Measurements from ENCODE around the gene LZTS3. TPM values are rescaled to one million over a fixed set of nuclear protein-coding genes. Genes with fewer than 3 reads are reported as not detected.
A peak's percentile ranks its signal among the peaks of the same experiment; 100 is the strongest.

Gene LZTS3
- total and polyA plus RNA-seq, 2 of the 13 experiments (the other 11 are each of a cell fraction or from before 2014, with no cell fraction given), result 10.1 to 31.3 TPM

DNA sequence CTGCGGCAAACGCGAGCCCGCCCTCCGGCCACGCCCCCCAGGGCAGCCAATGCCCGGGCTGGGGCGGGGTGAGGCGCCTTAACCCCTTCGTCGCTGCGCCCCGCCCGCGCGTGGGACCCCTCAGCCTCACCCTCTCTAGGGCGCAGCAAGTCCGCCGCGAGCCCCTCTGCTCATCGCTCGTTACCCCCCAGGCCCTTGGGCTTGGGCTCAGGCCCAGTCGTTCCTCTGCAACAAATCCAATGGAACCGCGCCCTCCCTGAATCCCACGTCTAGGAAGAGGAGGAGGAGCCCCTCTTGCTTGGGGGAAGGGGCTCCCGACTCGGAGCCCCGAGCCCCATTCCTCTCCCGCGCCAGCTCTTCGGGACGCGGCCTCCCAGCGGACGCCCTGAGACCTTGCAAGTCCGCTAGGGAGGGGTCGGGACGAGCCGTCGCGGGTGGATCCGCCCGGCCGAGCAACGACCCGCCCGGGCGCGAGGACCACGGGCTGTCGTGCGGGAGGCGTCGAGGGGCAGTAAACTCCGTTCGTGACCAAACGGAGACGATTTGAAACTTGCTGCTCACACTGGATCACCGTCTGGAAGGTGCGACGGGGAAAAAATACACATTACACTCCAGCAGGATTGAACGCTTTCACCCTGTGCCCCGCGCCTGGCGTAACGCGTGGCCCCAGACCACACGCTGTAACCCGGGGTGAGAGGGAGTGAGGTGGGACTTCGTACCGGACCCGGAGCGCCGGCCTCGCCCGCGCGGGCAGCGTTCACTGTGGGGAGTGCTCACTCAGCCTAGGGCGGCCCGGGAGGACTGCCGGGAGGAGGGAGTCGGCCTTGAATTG is 477 bp upstream of the LZTS3 start (continued):
- TF ChIP-seq, protein P1, sequence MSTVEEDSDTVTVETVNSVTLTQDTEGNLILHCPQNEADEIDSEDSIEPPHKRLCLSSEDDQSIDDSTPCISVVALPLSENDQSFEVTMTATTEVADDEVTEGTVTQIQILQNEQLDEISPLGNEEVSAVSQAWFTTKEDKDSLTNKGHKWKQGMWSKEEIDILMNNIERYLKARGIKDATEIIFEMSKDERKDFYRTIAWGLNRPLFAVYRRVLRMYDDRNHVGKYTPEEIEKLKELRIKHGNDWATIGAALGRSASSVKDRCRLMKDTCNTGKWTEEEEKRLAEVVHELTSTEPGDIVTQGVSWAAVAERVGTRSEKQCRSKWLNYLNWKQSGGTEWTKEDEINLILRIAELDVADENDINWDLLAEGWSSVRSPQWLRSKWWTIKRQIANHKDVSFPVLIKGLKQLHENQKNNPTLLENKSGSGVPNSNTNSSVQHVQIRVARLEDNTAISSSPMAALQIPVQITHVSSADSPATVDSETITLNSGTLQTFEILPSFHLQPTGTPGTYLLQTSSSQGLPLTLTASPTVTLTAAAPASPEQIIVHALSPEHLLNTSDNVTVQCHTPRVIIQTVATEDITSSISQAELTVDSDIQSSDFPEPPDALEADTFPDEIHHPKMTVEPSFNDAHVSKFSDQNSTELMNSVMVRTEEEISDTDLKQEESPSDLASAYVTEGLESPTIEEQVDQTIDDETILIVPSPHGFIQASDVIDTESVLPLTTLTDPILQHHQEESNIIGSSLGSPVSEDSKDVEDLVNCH (CRISPR knock-in tag; IDR thresholded peaks at IDR 0.05), result 0 out of 2 replicates have a peak, but pooled peaks have one; percentile 20
- TF ChIP-seq PITX1 (CRISPR knock-in tag; IDR thresholded peaks at IDR 0.05), result peak; percentile 81; the same call in 1 of the 2 replicates
- TF ChIP-seq ZNF556 (CRISPR knock-in tag; IDR thresholded peaks at IDR 0.05; ENCODE audit: borderline replicate concordance), result peak; percentile 94
- peak; percentile 79; the same call in 1 of the 2 replicates for TF ChIP-seq ZSCAN12 (CRISPR knock-in tag; IDR thresholded peaks at IDR 0.05)
- TF ChIP-seq RBM39 (IDR thresholded peaks at IDR 0.05; ENCODE audit: low read depth, low read length, poor library complexity, severe bottlenecking), result peak; percentile 94
- no peak for TF ChIP-seq SNRNP70 (IDR thresholded peaks at IDR 0.05; ENCODE audit: low read depth, low read length)
- TF ChIP-seq HCFC1 (IDR thresholded peaks at IDR 0.05; ENCODE audit: low read depth, low read length), result no peak
- no peak; the same call in 1 of the 2 replicates for TF ChIP-seq HDAC6 (IDR thresholded peaks at IDR 0.05; ENCODE audit: low read depth, low read length)
- peak; percentile 92; the same call in 1 of the 2 replicates for TF ChIP-seq ZNF782 (CRISPR knock-in tag; IDR thresholded peaks at IDR 0.05; ENCODE audit: borderline replicate concordance)
- TF ChIP-seq, protein P2, sequence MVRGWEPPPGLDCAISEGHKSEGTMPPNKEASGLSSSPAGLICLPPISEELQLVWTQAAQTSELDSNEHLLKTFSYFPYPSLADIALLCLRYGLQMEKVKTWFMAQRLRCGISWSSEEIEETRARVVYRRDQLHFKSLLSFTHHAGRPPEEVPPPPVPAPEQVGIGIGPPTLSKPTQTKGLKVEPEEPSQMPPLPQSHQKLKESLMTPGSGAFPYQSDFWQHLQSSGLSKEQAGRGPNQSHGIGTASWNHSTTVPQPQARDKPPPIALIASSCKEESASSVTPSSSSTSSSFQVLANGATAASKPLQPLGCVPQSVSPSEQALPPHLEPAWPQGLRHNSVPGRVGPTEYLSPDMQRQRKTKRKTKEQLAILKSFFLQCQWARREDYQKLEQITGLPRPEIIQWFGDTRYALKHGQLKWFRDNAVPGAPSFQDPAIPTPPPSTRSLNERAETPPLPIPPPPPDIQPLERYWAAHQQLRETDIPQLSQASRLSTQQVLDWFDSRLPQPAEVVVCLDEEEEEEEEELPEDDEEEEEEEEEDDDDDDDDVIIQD (CRISPR knock-in tag; IDR thresholded peaks at IDR 0.05; ENCODE audit: low read depth), result peak; percentile 40
- TF ChIP-seq EED (CRISPR knock-in tag; IDR thresholded peaks at IDR 0.05), result peak; percentile 98
- TF ChIP-seq CCDC6 (CRISPR knock-in tag; IDR thresholded peaks at IDR 0.05), result peak; percentile 92; the same call in 1 of the 2 replicates
- TF ChIP-seq KDM5A (IDR thresholded peaks at IDR 0.05; ENCODE audit: borderline replicate concordance, low read length), result peak; percentile 83
- TF ChIP-seq ZNF383 (CRISPR knock-in tag; IDR thresholded peaks at IDR 0.05; ENCODE audit: borderline replicate concordance), result no peak
- TF ChIP-seq, protein P3, sequence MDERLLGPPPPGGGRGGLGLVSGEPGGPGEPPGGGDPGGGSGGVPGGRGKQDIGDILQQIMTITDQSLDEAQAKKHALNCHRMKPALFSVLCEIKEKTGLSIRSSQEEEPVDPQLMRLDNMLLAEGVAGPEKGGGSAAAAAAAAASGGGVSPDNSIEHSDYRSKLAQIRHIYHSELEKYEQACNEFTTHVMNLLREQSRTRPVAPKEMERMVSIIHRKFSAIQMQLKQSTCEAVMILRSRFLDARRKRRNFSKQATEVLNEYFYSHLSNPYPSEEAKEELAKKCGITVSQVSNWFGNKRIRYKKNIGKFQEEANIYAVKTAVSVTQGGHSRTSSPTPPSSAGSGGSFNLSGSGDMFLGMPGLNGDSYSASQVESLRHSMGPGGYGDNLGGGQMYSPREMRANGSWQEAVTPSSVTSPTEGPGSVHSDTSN (CRISPR knock-in tag; IDR thresholded peaks at IDR 0.05), result no peak
- TF ChIP-seq, protein P4, sequence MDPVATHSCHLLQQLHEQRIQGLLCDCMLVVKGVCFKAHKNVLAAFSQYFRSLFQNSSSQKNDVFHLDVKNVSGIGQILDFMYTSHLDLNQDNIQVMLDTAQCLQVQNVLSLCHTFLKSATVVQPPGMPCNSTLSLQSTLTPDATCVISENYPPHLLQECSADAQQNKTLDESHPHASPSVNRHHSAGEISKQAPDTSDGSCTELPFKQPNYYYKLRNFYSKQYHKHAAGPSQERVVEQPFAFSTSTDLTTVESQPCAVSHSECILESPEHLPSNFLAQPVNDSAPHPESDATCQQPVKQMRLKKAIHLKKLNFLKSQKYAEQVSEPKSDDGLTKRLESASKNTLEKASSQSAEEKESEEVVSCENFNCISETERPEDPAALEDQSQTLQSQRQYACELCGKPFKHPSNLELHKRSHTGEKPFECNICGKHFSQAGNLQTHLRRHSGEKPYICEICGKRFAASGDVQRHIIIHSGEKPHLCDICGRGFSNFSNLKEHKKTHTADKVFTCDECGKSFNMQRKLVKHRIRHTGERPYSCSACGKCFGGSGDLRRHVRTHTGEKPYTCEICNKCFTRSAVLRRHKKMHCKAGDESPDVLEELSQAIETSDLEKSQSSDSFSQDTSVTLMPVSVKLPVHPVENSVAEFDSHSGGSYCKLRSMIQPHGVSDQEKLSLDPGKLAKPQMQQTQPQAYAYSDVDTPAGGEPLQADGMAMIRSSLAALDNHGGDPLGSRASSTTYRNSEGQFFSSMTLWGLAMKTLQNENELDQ (CRISPR knock-in tag; IDR thresholded peaks at IDR 0.05; ENCODE audit: borderline replicate concordance), result peak; percentile 75; the same call in 1 of the 2 replicates
- TF ChIP-seq ZNF441 (CRISPR knock-in tag; IDR thresholded peaks at IDR 0.05; ENCODE audit: borderline replicate concordance), result peak; percentile 89
- no peak for TF ChIP-seq SMC3 (IDR thresholded peaks at IDR 0.05; ENCODE audit: low read length)
- peak; percentile 61 for TF ChIP-seq HHEX (CRISPR knock-in tag; IDR thresholded peaks at IDR 0.05)
- TF ChIP-seq ZNF468 (CRISPR knock-in tag; IDR thresholded peaks at IDR 0.05), result peak; percentile 90; the same call in 1 of the 2 replicates
- TF ChIP-seq REXO4 (CRISPR knock-in tag; IDR thresholded peaks at IDR 0.05; ENCODE audit: borderline replicate concordance), result no peak
- peak; percentile 95 for TF ChIP-seq HNRNPLL (IDR thresholded peaks at IDR 0.05; ENCODE audit: low read depth, low read length, poor library complexity, severe bottlenecking)
